ENCODE data around the gene DBH.

Gene DBH

DNA sequence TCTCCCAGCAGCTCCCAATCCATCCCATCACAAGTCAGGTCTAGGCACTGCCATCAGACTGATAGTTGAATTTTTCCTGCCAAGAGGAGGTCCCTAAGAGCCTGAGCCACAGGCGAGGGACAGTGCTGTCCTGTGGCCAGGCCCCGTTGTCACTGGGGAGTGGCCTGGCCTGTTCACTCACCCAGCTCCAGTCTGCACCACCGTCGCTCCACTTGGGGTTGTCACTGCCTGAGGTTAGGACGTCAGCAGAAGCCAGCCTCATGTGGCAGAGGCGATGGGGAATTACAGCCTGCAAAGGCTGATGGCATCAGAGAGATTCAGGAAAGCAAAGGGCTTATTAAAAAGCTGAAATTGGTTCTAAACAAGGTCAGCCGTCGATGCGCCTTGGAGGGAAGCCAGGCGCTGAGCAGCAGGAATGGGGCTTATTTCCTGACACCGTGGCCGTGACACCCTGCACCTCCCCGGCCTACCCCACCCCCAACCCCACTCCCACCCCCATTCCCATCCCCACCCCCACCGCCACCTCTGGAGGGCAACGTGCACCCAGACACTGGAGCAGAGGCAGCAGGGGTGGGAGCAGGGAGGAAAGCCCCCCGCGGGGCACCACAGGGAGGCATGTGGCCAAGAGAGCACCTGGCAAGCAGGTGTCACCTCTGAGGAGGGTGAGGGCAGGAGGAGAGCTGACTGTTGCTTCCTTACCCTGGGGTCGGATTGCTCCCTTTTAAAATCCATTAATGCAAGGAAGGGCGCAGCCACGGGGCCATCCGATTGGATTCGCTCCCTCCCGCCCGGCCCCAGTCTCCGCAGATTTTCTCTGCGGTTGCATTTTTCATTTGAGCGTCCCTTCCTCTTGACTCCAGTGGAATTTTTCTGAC lies 3.1 kb upstream of the DBH start:
- Histone ChIP-seq H2BK15ac (ENCODE audit: low read length) (no peak overlapping the region), H2BK12ac (ENCODE audit: low read length) (no peak overlapping the region), H3K14ac (ENCODE audit: low read length) (no peak overlapping the region), H3K27ac (replicated peaks; ENCODE audit: low read length) (no peak overlapping the region), H3K9me3 (replicated peaks in 1 of 2; ENCODE audit: control insufficient read depth in 2 of 2, insufficient read depth in 1 of 2, low read depth in 1 of 2, low read length in 2 of 2) (no peaks in the 10 kb centered on the region), H4K8ac (ENCODE audit: low read depth, low read length) (no peak overlapping the region), H2BK120ac (ENCODE audit: low read depth, low read length) (no peak overlapping the region), H2AK5ac (ENCODE audit: low read depth, low read length) (no peak overlapping the region), H3K27me3 (ENCODE audit: control insufficient read depth in 3 of 3, insufficient read depth in 3 of 3, low read depth in 1 of 3, low read length in 3 of 3) (peaks cover 0 to 13% (median 0%) of the 10 kb centered on the region in 3 experiments), H3K36me3 (replicated peaks in 1 of 2; ENCODE audit: control insufficient read depth in 2 of 2, insufficient read depth in 2 of 2, low read length in 2 of 2) (no peaks in the 10 kb centered on the region), H2AFZ (ENCODE audit: low read length) (peak overlapping the region; percentile 53), H3K4ac (ENCODE audit: low read length) (no peak overlapping the region), H3K79me1 (ENCODE audit: low read depth, low read length) (no peaks in the 10 kb centered on the region), H3K4me2 (ENCODE audit: insufficient read depth, low read length, poor library complexity, severe bottlenecking) (no peak overlapping the region), H2BK5ac (ENCODE audit: low read length) (no peak overlapping the region), H3K23ac (ENCODE audit: low read depth, low read length, poor library complexity) (no peak overlapping the region), H3K18ac (ENCODE audit: low read length) (peak overlapping the region; percentile 20), H3K4me1 (ENCODE audit: control insufficient read depth in 2 of 2, insufficient read depth in 1 of 2, low read depth in 1 of 2, low read length in 2 of 2) (peaks cover 27 to 35% of the 10 kb centered on the region in 2 donors), H3K9ac (ENCODE audit: low read depth, low read length, poor library complexity) (peak overlapping the region; percentile 36), H4K91ac (ENCODE audit: low read depth, low read length, poor library complexity) (no peak overlapping the region), H3K4me3 (ENCODE audit: low read length in 2 of 2) (no peak overlapping the region)
- DNase-seq (ENCODE audit: low spot score): no peak
- no CpG with 5 or more reads among the region's 27 CpGs for WGBS, 2 donors (ENCODE audit: extremely low coverage in 2 of 2, insufficient read length in 2 of 2, insufficient replicate concordance in 1 of 2)

DNA sequence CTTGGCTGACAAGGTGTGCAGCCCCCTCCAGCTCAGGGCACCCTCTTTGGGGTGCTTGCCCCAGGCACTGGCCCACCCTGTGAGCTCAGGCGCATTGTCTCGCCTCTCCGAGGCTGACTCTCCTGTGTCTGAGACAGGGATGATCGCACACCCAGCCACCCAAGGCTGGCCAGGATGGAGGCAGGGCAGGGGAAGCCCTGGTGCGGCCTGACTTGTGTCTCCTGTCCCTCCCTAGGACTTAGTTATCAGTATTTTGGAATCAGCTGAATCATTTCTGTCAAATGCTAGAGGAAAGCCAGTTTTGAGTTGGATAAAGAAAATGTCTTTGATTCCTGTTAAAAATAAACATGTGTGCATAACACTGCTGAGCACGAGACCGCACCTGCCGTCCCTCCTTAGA lies 2.5 kb upstream of the DBH start:
- Histone ChIP-seq H2AFZ (ENCODE audit: low read length) (peak overlapping the region; percentile 53), H2BK120ac (ENCODE audit: low read depth, low read length) (no peak overlapping the region), H3K4me2 (ENCODE audit: insufficient read depth, low read length, poor library complexity, severe bottlenecking) (no peak overlapping the region), H2BK12ac (ENCODE audit: low read length) (no peak overlapping the region), H4K91ac (ENCODE audit: low read depth, low read length, poor library complexity) (no peak overlapping the region), H3K27me3 (ENCODE audit: control insufficient read depth in 3 of 3, insufficient read depth in 3 of 3, low read depth in 1 of 3, low read length in 3 of 3) (peaks cover 0 to 12% (median 0%) of the 10 kb centered on the region in 3 experiments), H3K79me1 (ENCODE audit: low read depth, low read length) (no peaks in the 10 kb centered on the region), H3K4me1 (ENCODE audit: control insufficient read depth in 2 of 2, insufficient read depth in 1 of 2, low read depth in 1 of 2, low read length in 2 of 2) (peaks cover 28 to 37% of the 10 kb centered on the region in 2 donors), H3K27ac (replicated peaks; ENCODE audit: low read length) (no peak overlapping the region), H3K36me3 (replicated peaks in 1 of 2; ENCODE audit: control insufficient read depth in 2 of 2, insufficient read depth in 2 of 2, low read length in 2 of 2) (no peaks in the 10 kb centered on the region), H3K18ac (ENCODE audit: low read length) (peak overlapping the region; percentile 85), H2BK5ac (ENCODE audit: low read length) (no peak overlapping the region), H3K23ac (ENCODE audit: low read depth, low read length, poor library complexity) (no peak overlapping the region), H3K9me3 (replicated peaks in 1 of 2; ENCODE audit: control insufficient read depth in 2 of 2, insufficient read depth in 1 of 2, low read depth in 1 of 2, low read length in 2 of 2) (no peaks in the 10 kb centered on the region), H2AK5ac (ENCODE audit: low read depth, low read length) (no peak overlapping the region), H3K9ac (ENCODE audit: low read depth, low read length, poor library complexity) (no peak overlapping the region), H4K8ac (ENCODE audit: low read depth, low read length) (no peak overlapping the region), H3K4ac (ENCODE audit: low read length) (no peak overlapping the region), H2BK15ac (ENCODE audit: low read length) (no peak overlapping the region), H3K14ac (ENCODE audit: low read length) (peak overlapping the region; percentile 77), H3K4me3 (ENCODE audit: low read length in 2 of 2) (peak overlapping the region in 1 of 2 donors; percentile 8)
- no CpG with 5 or more reads among the region's 8 CpGs for WGBS, 2 donors (ENCODE audit: extremely low coverage in 2 of 2, insufficient read length in 2 of 2, insufficient replicate concordance in 1 of 2)
- DNase-seq (ENCODE audit: low spot score): no peak

DNA sequence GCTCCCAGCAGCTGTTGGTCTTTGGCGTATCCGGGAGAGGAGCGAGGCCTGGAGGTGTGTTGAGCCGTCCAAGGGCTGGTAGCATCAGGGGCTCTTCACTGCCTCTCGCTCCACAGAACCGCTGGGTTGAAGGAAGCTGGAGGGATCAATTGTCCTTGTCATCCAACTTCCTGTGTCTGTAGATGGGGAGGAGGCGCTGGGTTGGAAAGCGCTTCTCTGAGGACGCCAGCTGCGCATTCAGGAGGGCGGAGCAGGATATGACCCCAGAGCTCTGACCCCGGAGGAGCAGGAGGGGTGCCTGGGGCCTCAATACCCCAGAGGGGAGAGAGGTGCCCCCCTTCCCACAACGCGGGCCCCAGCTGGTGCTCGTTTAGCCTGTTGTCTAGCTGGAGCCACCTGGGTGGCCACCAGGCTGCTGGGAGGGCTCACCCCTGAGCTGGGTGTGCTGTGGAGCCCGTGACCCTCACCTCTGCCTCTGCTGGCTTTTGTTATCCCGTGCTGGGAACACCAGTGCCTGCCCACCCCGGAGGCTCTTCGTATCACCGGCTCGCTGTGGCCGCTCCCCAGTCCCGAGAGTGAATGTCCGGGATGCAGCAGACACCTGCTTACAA lies 2.0 kb upstream of the DBH start:
- no peak overlapping the region for H4K91ac ChIP-seq (ENCODE audit: low read depth, low read length, poor library complexity)
- peak overlapping the region; percentile 53 for H2AFZ ChIP-seq (ENCODE audit: low read length)
- no peak overlapping the region for H3K4ac ChIP-seq (ENCODE audit: low read length)
- no peak overlapping the region for H2BK120ac ChIP-seq (ENCODE audit: low read depth, low read length)
- no peak overlapping the region for H2BK12ac ChIP-seq (ENCODE audit: low read length)
- H3K4me1 ChIP-seq (ENCODE audit: control insufficient read depth in 2 of 2, insufficient read depth in 1 of 2, low read depth in 1 of 2, low read length in 2 of 2): peaks cover 29 to 37% of the 10 kb centered on the region in 2 donors
- H3K9ac ChIP-seq (ENCODE audit: low read depth, low read length, poor library complexity): no peak overlapping the region
- H3K79me1 ChIP-seq (ENCODE audit: low read depth, low read length): no peaks in the 10 kb centered on the region
- peak; percentile 42 for DNase-seq (ENCODE audit: low spot score)
- H3K36me3 ChIP-seq (replicated peaks in 1 of 2; ENCODE audit: control insufficient read depth in 2 of 2, insufficient read depth in 2 of 2, low read length in 2 of 2): no peaks in the 10 kb centered on the region
- no CpG with 5 or more reads among the region's 24 CpGs for WGBS, 2 donors (ENCODE audit: extremely low coverage in 2 of 2, insufficient read length in 2 of 2, insufficient replicate concordance in 1 of 2)
- no peak overlapping the region for H3K14ac ChIP-seq (ENCODE audit: low read length)
- no peaks in the 10 kb centered on the region for H3K9me3 ChIP-seq (replicated peaks in 1 of 2; ENCODE audit: control insufficient read depth in 2 of 2, insufficient read depth in 1 of 2, low read depth in 1 of 2, low read length in 2 of 2)
- peak overlapping the region; percentile 9 for H3K23ac ChIP-seq (ENCODE audit: low read depth, low read length, poor library complexity)
- H3K27me3 ChIP-seq (ENCODE audit: control insufficient read depth in 3 of 3, insufficient read depth in 3 of 3, low read depth in 1 of 3, low read length in 3 of 3): peaks cover 0 to 8% (median 0%) of the 10 kb centered on the region in 3 experiments
- no peak overlapping the region for H3K27ac ChIP-seq (replicated peaks; ENCODE audit: low read length)
- no peak overlapping the region for H2BK5ac ChIP-seq (ENCODE audit: low read length)
- no peak overlapping the region for H3K4me2 ChIP-seq (ENCODE audit: insufficient read depth, low read length, poor library complexity, severe bottlenecking)
- no peak overlapping the region for H4K8ac ChIP-seq (ENCODE audit: low read depth, low read length)
- no peak overlapping the region for H2BK15ac ChIP-seq (ENCODE audit: low read length)
- H2AK5ac ChIP-seq (ENCODE audit: low read depth, low read length): peak overlapping the region; percentile 24
- peak overlapping the region in 1 of 2 donors; percentile 8 for H3K4me3 ChIP-seq (ENCODE audit: low read length in 2 of 2)
- H3K18ac ChIP-seq (ENCODE audit: low read length): peak overlapping the region; percentile 48

DNA sequence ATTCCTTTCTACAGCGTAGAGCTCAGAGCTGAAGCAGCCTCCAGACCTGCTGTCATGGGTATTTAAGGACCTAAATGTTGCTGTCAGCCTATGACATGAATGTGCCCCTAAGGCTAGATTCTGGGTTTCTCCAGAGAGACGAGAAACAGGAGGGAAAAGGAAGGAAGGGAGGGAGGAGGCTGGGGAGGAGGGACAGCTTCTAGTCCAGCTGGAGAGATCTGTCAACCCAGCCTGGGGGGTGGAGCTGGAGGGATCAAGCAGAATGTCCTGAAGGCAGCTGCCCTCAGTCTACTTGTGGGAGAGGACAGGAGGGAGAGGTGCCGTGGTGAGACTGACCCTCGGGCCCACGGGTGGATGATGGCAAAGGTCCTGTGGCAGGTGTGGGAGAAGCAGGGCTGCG lies 1.1 kb upstream of the DBH start:
- peaks cover 33 to 37% of the 10 kb centered on the region in 2 donors for H3K4me1 ChIP-seq (ENCODE audit: control insufficient read depth in 2 of 2, insufficient read depth in 1 of 2, low read depth in 1 of 2, low read length in 2 of 2)
- peak overlapping the region; percentile 10 for H2AK5ac ChIP-seq (ENCODE audit: low read depth, low read length)
- H3K27me3 ChIP-seq (ENCODE audit: control insufficient read depth in 3 of 3, insufficient read depth in 3 of 3, low read depth in 1 of 3, low read length in 3 of 3): peaks cover 0 to 13% (median 0%) of the 10 kb centered on the region in 3 experiments
- H4K8ac ChIP-seq (ENCODE audit: low read depth, low read length): no peak overlapping the region
- no peak overlapping the region for H4K91ac ChIP-seq (ENCODE audit: low read depth, low read length, poor library complexity)
- no peak overlapping the region for H3K14ac ChIP-seq (ENCODE audit: low read length)
- no peak overlapping the region for H3K4me3 ChIP-seq (ENCODE audit: low read length in 2 of 2)
- no peak overlapping the region for H2BK120ac ChIP-seq (ENCODE audit: low read depth, low read length)
- no peak overlapping the region for H2AFZ ChIP-seq (ENCODE audit: low read length)
- no CpG with 5 or more reads among the region's 6 CpGs for WGBS, 2 donors (ENCODE audit: extremely low coverage in 2 of 2, insufficient read length in 2 of 2, insufficient replicate concordance in 1 of 2)
- H3K18ac ChIP-seq (ENCODE audit: low read length): peak overlapping the region; percentile 9
- H3K9ac ChIP-seq (ENCODE audit: low read depth, low read length, poor library complexity): no peak overlapping the region
- H3K4me2 ChIP-seq (ENCODE audit: insufficient read depth, low read length, poor library complexity, severe bottlenecking): no peak overlapping the region
- H2BK12ac ChIP-seq (ENCODE audit: low read length): no peak overlapping the region
- no peak overlapping the region for H3K23ac ChIP-seq (ENCODE audit: low read depth, low read length, poor library complexity)
- H3K79me1 ChIP-seq (ENCODE audit: low read depth, low read length): no peaks in the 10 kb centered on the region
- no peak for DNase-seq (ENCODE audit: low spot score)
- H3K4ac ChIP-seq (ENCODE audit: low read length): no peak overlapping the region
- H2BK15ac ChIP-seq (ENCODE audit: low read length): peak overlapping the region; percentile 39
- H3K36me3 ChIP-seq (replicated peaks in 1 of 2; ENCODE audit: control insufficient read depth in 2 of 2, insufficient read depth in 2 of 2, low read length in 2 of 2): no peaks in the 10 kb centered on the region
- no peak overlapping the region for H3K27ac ChIP-seq (replicated peaks; ENCODE audit: low read length)
- H2BK5ac ChIP-seq (ENCODE audit: low read length): no peak overlapping the region
- H3K9me3 ChIP-seq (replicated peaks in 1 of 2; ENCODE audit: control insufficient read depth in 2 of 2, insufficient read depth in 1 of 2, low read depth in 1 of 2, low read length in 2 of 2): no peaks in the 10 kb centered on the region

Data from neuronal stem cell (in vitro differentiated cells).